IMR-90 (cell line): ENCODE measurements around the gene LRRC31. TPM values are rescaled to one million over a fixed set of nuclear protein-coding genes. Genes with fewer than 3 reads are reported as not detected.

Source experiments
- ATAC-seq: fragments of 200-7000 bp; cut with Tn5 transposase; 2 replicates; pipeline ENCODE4 v1.9.1; 2020; ENCODE audit warnings: low read depth, mild to moderate bottlenecking, moderate library complexity
- BruUV-seq: library from RNA; stranded (reverse); fragments of 400-500 nt; replicated peaks from 2 replicates; lab custom pipeline; 2021; lab: Mats Ljungman, UMichigan
- CTCF ChIA-PET: fragments of 300-600 bp; formaldehyde crosslinking; extraction: SDS; loops from one replicate; lab custom pipeline; 2021; ENCODE audit warnings: antibody characterized with exemption; lab: Yijun Ruan, JAX
- POLR2A ChIA-PET: fragments of 300-600 bp; sonication (Branson Sonifier 250); formaldehyde crosslinking; loops from one replicate; lab custom pipeline; 2022; ENCODE audit warnings: antibody characterized with exemption; ENCODE audit not compliant: unreplicated experiment; lab: Charles Lee
- DNase-seq: peaks from one replicate; pipeline ENCODE4 v3.0.0; 2013
- H2AFZ ChIP-seq: replicated peaks from 2 replicates; pipeline ENCODE3; 2013; ENCODE audit warnings: low read length, mild to moderate bottlenecking; ENCODE audit not compliant: poor library complexity
- H2AK5ac ChIP-seq: 2 replicates; pipeline ENCODE4 v1.6.1; 2013; ENCODE audit warnings: low read depth, low read length, inconsistent platforms
- H2AK9ac ChIP-seq: replicated peaks from 2 replicates; pipeline ENCODE3; 2013; ENCODE audit warnings: mild to moderate bottlenecking, low read depth, low read length, moderate library complexity; ENCODE audit not compliant: poor library complexity
- H2BK120ac ChIP-seq: 2 replicates; pipeline ENCODE4 v1.6.1; 2013; ENCODE audit warnings: low read depth, low read length, inconsistent platforms
- H2BK15ac ChIP-seq: 3 replicates; pipeline ENCODE4 v1.6.1; 2013; ENCODE audit warnings: low read depth, low read length, inconsistent platforms
- H2BK20ac ChIP-seq: 2 replicates; pipeline ENCODE4 v1.6.1; 2013; ENCODE audit warnings: low read depth, mild to moderate bottlenecking, inconsistent platforms, low read length, moderate library complexity
- H2BK5ac ChIP-seq: 2 replicates; pipeline ENCODE4 v1.6.1; 2013; ENCODE audit warnings: mild to moderate bottlenecking, low read depth, low read length, inconsistent platforms; ENCODE audit not compliant: poor library complexity, severe bottlenecking
- H3K14ac ChIP-seq: replicated peaks from 2 replicates; pipeline ENCODE4 v1.6.1; 2013; ENCODE audit warnings: low read depth, low read length, inconsistent platforms
- H3K18ac ChIP-seq: 2 replicates; pipeline ENCODE4 v1.6.1; 2013; ENCODE audit warnings: low read depth, low read length, control low read depth
- H3K23ac ChIP-seq: 2 replicates; pipeline ENCODE4 v1.6.1; 2013; ENCODE audit warnings: low read depth, low read length, inconsistent platforms
- H3K27ac ChIP-seq: 2 replicates; pipeline ENCODE4 v1.5.1; 2013; ENCODE audit warnings: mild to moderate bottlenecking, control low read depth, low read length; ENCODE audit not compliant: insufficient read depth
- H3K27me3 ChIP-seq: 2 replicates; pipeline ENCODE4 v1.6.1; 2013; ENCODE audit warnings: low read length; ENCODE audit not compliant: control insufficient read depth, insufficient read depth
- H3K36me3 ChIP-seq: 2 replicates; pipeline ENCODE4 v1.6.1; 2013; ENCODE audit warnings: low read length, mixed read lengths; ENCODE audit not compliant: control insufficient read depth, insufficient read depth
- H3K4ac ChIP-seq: 2 replicates; pipeline ENCODE4 v1.6.1; 2013; ENCODE audit warnings: low read depth, low read length, inconsistent platforms
- H3K4me1 ChIP-seq: 2 replicates; pipeline ENCODE4 v1.6.1; 2013; ENCODE audit warnings: low read length, mixed read lengths; ENCODE audit not compliant: control insufficient read depth, insufficient read depth
- H3K4me2 ChIP-seq: 2 replicates; pipeline ENCODE4 v1.6.1; 2013; ENCODE audit warnings: low read depth, mild to moderate bottlenecking, control low read depth, low read length, moderate library complexity
- H3K4me3 ChIP-seq: 2 replicates; pipeline ENCODE4 v1.5.1; 2013; ENCODE audit warnings: low read depth, mild to moderate bottlenecking, control low read depth, low read length, moderate library complexity; ENCODE audit not compliant: insufficient read depth
- H3K56ac ChIP-seq: 2 replicates; pipeline ENCODE4 v1.6.1; 2013; ENCODE audit warnings: low read length, inconsistent platforms; ENCODE audit not compliant: insufficient read depth; ENCODE audit errors: extremely low read depth
- H3K79me1 ChIP-seq, 2 experiments: 2 replicates each; pipeline ENCODE4 v1.6.1; 2013; ENCODE audit warnings: low read length in 2 of 2, inconsistent platforms in 1 of 2, low read depth in 1 of 2
- H3K9ac ChIP-seq: 2 replicates; pipeline ENCODE4 v1.6.1; 2013; ENCODE audit warnings: low read depth, low read length, control low read depth
- H3K9me1 ChIP-seq: 2 replicates; pipeline ENCODE4 v1.6.1; 2013; ENCODE audit warnings: low read length, inconsistent platforms; ENCODE audit not compliant: insufficient read depth
- H3K9me3 ChIP-seq: 2 replicates; pipeline ENCODE4 v1.6.1; 2013; ENCODE audit warnings: low read length; ENCODE audit not compliant: control insufficient read depth, insufficient read depth
- H4K20me1 ChIP-seq: 2 replicates; pipeline ENCODE4 v1.6.1; 2013; ENCODE audit warnings: low read length, inconsistent platforms; ENCODE audit not compliant: insufficient read depth
- H4K5ac ChIP-seq: 2 replicates; pipeline ENCODE4 v1.6.1; 2013; ENCODE audit warnings: mild to moderate bottlenecking, low read depth, low read length, control low read depth
- H4K8ac ChIP-seq, 2 experiments: 2 replicates each; pipeline ENCODE4 v1.6.1; 2013; ENCODE audit warnings: low read depth in 2 of 2, low read length in 2 of 2, control low read depth in 1 of 2, inconsistent platforms in 1 of 2
- H4K91ac ChIP-seq: 2 replicates; pipeline ENCODE4 v1.6.1; 2013; ENCODE audit warnings: low read depth, low read length, inconsistent platforms; ENCODE audit not compliant: insufficient read depth
- BHLHE40 ChIP-seq: fragments of 150-350 bp; IDR thresholded peaks from 2 replicates; pipeline ENCODE4 v1.6.1; 2016; ENCODE audit warnings: mild to moderate bottlenecking, low read depth, low read length
- CEBPB ChIP-seq: IDR thresholded peaks from 2 replicates; pipeline ENCODE4 v1.6.1; 2012; ENCODE audit warnings: low read depth, low read length, improper control_type of control experiment
- CHD1 ChIP-seq: IDR thresholded peaks from 2 replicates; pipeline ENCODE4 v1.6.1; 2012; ENCODE audit warnings: low read depth, low read length, improper control_type of control experiment
- FOS ChIP-seq: fragments of 150-350 bp; IDR thresholded peaks from 2 replicates; pipeline ENCODE4 v1.6.1; 2016; ENCODE audit warnings: low read depth, low read length
- MAFK ChIP-seq: IDR thresholded peaks from 2 replicates; pipeline ENCODE4 v1.6.1; 2012; ENCODE audit warnings: low read depth, low read length, improper control_type of control experiment
- MAZ ChIP-seq: IDR thresholded peaks from 2 replicates; pipeline ENCODE4 v1.6.1; 2012; ENCODE audit warnings: low read depth, mild to moderate bottlenecking, low read length, improper control_type of control experiment, moderate library complexity, borderline replicate concordance
- MXI1 ChIP-seq: IDR thresholded peaks from 2 replicates; pipeline ENCODE4 v1.6.1; 2012; ENCODE audit warnings: low read depth, mild to moderate bottlenecking, low read length, moderate library complexity, borderline replicate concordance
- NFE2L2 ChIP-seq: fragments of 150-350 bp; IDR thresholded peaks from 2 replicates; pipeline ENCODE4 v1.6.1; 2016; ENCODE audit warnings: low read depth, mild to moderate bottlenecking, low read length
- POLR2A ChIP-seq: IDR thresholded peaks from 2 replicates; pipeline ENCODE4 v1.6.1; 2012; ENCODE audit warnings: mild to moderate bottlenecking, low read depth, low read length
- RAD21 ChIP-seq: IDR thresholded peaks from 2 replicates; pipeline ENCODE4 v1.6.1; 2012; ENCODE audit warnings: low read length, improper control_type of control experiment
- RCOR1 ChIP-seq: IDR thresholded peaks from 2 replicates; pipeline ENCODE4 v1.6.1; 2012; ENCODE audit warnings: mild to moderate bottlenecking, low read length, improper control_type of control experiment; ENCODE audit not compliant: insufficient replicate concordance
- RFX5 ChIP-seq: IDR thresholded peaks from 2 replicates; pipeline ENCODE4 v1.8.0; 2012; ENCODE audit warnings: low read depth, mild to moderate bottlenecking, low read length, moderate library complexity
- SMC3 ChIP-seq: fragments of 150-350 bp; IDR thresholded peaks from 2 replicates; pipeline ENCODE4 v1.6.1; 2016; ENCODE audit warnings: low read depth, mild to moderate bottlenecking, antibody characterized with exemption, low read length, moderate library complexity
- WGBS, 2 experiments: methylation state at CpG; one replicate each; pipeline versions ENCODE4 v1.1.5 to v1.1.7; 2013; ENCODE audit warnings: missing lambda C conversion rate in 2 of 2; ENCODE audit not compliant: insufficient read length in 1 of 2; ENCODE audit errors: extremely low coverage in 2 of 2; 5-methylcytosine and 5-hydroxymethylcytosine counted together
- dilution Hi-C: fragments of 300-500 bp; cut with HindIII; formaldehyde crosslinking; loops from one replicate; pipeline ENCODE4 v1.14.3; 2018; ENCODE audit warnings: low sequenced_read_pairs; ENCODE audit not compliant: unreplicated experiment
- in situ Hi-C: fragments of 300-500 bp; cut with MboI; formaldehyde crosslinking; loops from 3 replicates; pipeline ENCODE4 v1.14.3; 2019; ENCODE audit warnings: low sequenced_read_pairs, inconsistent platforms, mixed read lengths
- intact Hi-C: fragments of 100-400 bp; cut with micrococcal nuclease; formaldehyde crosslinking; loops from 2 replicates; pipeline ENCODE4 v1.10.0; 2022
- polyA plus RNA-seq, 3 experiments: library from polyadenylated mRNA; depleted of rRNA; stranded (reverse); fragments of >200 nt; gene quantifications; 2 replicates each; pipeline ENCODE4 v1.2.3, GENCODE V29; 2012; ENCODE audit warnings: low replicate concordance in 1 of 3
- total RNA-seq: library from RNA; depleted of rRNA; stranded (reverse); fragments of >200 nt; gene quantifications from 2 replicates; pipeline ENCODE4 v1.2.3, GENCODE V29; 2012
- TF ChIP-seq, protein P1 (sequence below): fragments of 150-350 bp; IDR thresholded peaks from 2 replicates; pipeline ENCODE4 v1.6.1; 2016; ENCODE audit warnings: low read depth, mild to moderate bottlenecking, low read length, moderate library complexity, borderline replicate concordance
- TF ChIP-seq, protein P2 (sequence below): conservative IDR thresholded peaks from 2 replicates; pipeline ENCODE4 v1.5.1; 2012; ENCODE audit warnings: mild to moderate bottlenecking, low read depth, low read length, improper control_type of control experiment
- TF ChIP-seq, protein P3 (sequence below): fragments of 150-350 bp; IDR thresholded peaks from 2 replicates; pipeline ENCODE4 v1.6.1; 2017; ENCODE audit warnings: mild to moderate bottlenecking, antibody characterized with exemption, low read length, low read depth

Gene LRRC31
- total and polyA plus RNA-seq, 2 of the 4 experiments (the other 2 are of a cell fraction) = not detected

DNA sequence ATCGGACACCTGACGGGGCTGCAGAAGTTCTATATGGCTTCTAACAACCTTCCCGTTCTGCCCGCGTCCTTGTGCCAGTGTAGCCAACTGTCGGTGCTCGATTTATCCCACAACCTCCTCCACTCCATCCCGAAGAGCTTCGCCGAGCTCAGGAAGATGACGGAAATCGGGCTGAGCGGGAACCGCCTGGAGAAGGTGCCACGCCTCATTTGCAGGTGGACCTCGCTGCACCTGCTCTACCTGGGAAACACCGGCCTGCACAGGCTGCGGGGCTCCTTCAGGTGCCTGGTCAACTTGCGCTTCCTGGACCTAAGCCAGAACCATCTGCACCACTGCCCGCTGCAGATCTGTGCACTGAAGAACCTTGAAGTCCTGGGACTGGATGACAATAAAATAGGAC lies 47.2 kb downstream of the LRRC31 start:
- H2BK5ac ChIP-seq = no peak overlapping the region
- H2AFZ ChIP-seq = no peak overlapping the region
- no peaks in the 10 kb centered on the region for H3K9me3 ChIP-seq
- H4K5ac ChIP-seq = no peak overlapping the region
- H4K20me1 ChIP-seq = no peaks in the 10 kb centered on the region
- no peaks in the 10 kb centered on the region for H3K27me3 ChIP-seq
- ChIA-PET POLR2A (no interaction called here), CTCF (no interaction called here)
- H2BK120ac ChIP-seq = no peak overlapping the region
- H3K27ac ChIP-seq = no peak overlapping the region
- H2AK5ac ChIP-seq = no peak overlapping the region
- no peak overlapping the region for H4K8ac ChIP-seq
- no peaks in the 10 kb centered on the region for H3K36me3 ChIP-seq
- no peak overlapping the region for H3K23ac ChIP-seq
- no TSS peak for BruUV-seq
- no peaks in the 10 kb centered on the region for H3K9me1 ChIP-seq
- H2BK15ac ChIP-seq = no peak overlapping the region
- H2AK9ac ChIP-seq = no peak overlapping the region
- dilution Hi-C loops = no loop called here
- ATAC-seq = no peak
- no peaks in the 10 kb centered on the region for H3K79me1 ChIP-seq
- no peak overlapping the region for H3K4me3 ChIP-seq
- H3K9ac ChIP-seq = no peak overlapping the region
- in situ Hi-C loops = no loop called here
- no peak overlapping the region for H4K91ac ChIP-seq
- H3K4me2 ChIP-seq = no peak overlapping the region
- no peak for DNase-seq
- 99% methylated on average over 8 of the region's 20 CpGs; no CpG with 5 or more reads in 1 of the 2 experiments for WGBS, 2 experiments
- intact Hi-C loops = no loop called here
- H3K14ac ChIP-seq = no peak overlapping the region
- H3K4me1 ChIP-seq = peaks cover 3% of the 10 kb centered on the region
- H3K4ac ChIP-seq = no peak overlapping the region
- H3K18ac ChIP-seq = no peak overlapping the region
- H3K56ac ChIP-seq = no peak overlapping the region
- no peak overlapping the region for H2BK20ac ChIP-seq
- TF ChIP-seq, protein P1, sequence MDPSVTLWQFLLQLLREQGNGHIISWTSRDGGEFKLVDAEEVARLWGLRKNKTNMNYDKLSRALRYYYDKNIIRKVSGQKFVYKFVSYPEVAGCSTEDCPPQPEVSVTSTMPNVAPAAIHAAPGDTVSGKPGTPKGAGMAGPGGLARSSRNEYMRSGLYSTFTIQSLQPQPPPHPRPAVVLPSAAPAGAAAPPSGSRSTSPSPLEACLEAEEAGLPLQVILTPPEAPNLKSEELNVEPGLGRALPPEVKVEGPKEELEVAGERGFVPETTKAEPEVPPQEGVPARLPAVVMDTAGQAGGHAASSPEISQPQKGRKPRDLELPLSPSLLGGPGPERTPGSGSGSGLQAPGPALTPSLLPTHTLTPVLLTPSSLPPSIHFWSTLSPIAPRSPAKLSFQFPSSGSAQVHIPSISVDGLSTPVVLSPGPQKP = no peak
- TF ChIP-seq, protein P2, sequence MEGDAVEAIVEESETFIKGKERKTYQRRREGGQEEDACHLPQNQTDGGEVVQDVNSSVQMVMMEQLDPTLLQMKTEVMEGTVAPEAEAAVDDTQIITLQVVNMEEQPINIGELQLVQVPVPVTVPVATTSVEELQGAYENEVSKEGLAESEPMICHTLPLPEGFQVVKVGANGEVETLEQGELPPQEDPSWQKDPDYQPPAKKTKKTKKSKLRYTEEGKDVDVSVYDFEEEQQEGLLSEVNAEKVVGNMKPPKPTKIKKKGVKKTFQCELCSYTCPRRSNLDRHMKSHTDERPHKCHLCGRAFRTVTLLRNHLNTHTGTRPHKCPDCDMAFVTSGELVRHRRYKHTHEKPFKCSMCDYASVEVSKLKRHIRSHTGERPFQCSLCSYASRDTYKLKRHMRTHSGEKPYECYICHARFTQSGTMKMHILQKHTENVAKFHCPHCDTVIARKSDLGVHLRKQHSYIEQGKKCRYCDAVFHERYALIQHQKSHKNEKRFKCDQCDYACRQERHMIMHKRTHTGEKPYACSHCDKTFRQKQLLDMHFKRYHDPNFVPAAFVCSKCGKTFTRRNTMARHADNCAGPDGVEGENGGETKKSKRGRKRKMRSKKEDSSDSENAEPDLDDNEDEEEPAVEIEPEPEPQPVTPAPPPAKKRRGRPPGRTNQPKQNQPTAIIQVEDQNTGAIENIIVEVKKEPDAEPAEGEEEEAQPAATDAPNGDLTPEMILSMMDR = no peak
- TF ChIP-seq RFX5 (no peak), FOS (no peak), CHD1 (no peak), NFE2L2 (no peak), MXI1 (no peak), CEBPB (no peak), RCOR1 (no peak), BHLHE40 (no peak), SMC3 (no peak), POLR2A (no peak), RAD21 (no peak), MAFK (no peak), MAZ (no peak)
- TF ChIP-seq, protein P3, sequence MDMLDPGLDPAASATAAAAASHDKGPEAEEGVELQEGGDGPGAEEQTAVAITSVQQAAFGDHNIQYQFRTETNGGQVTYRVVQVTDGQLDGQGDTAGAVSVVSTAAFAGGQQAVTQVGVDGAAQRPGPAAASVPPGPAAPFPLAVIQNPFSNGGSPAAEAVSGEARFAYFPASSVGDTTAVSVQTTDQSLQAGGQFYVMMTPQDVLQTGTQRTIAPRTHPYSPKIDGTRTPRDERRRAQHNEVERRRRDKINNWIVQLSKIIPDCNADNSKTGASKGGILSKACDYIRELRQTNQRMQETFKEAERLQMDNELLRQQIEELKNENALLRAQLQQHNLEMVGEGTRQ = no peak
